GM18909 (cell line): ENCODE results near the gene ZNF275.
"Not testable (repeated sequence)": the region's sequence is repeated elsewhere in the genome, so short reads cannot be mapped to it uniquely, and the experiment has no call there.

Experiments used
- ATAC-seq: cut with Tn5 transposase; IDR thresholded peaks from one replicate; pipeline ENCODE4 v1.9.1; 2021; ENCODE audit warnings: mild to moderate bottlenecking; ENCODE audit not compliant: unreplicated experiment, poor library complexity

ZNF275 gene

GRCh38 chrX:153384390-153384789, 50.4 kb downstream of the ZNF275 start:
- ATAC-seq = no peak

DNA sequence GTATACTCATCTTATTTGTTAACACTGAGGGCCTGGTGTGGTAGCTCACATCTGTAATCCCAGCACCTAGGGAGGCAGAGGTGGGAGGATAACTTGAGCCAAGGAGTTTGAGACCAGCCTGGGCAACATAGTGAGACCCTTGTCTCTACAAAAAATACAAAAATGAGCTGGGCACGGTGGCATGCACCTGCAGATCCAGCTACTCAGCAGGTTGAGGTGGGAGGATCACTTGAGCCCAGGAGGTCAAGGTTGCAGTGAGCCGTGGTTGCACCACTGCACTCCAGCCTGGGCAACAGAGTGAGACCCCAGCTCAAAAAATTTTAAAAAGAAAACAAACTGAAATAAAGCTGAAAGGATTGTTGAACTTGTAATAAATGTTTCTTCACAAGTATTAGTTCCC, 51.0 kb downstream of the ZNF275 start:
- not testable (repeated sequence) for ATAC-seq

GRCh38 chrX:153386097-153386496, 52.1 kb downstream of the ZNF275 start:
- no peak for ATAC-seq

GRCh38 chrX:153387345-153387744, 53.4 kb downstream of the ZNF275 start:
- ATAC-seq = no peak

DNA sequence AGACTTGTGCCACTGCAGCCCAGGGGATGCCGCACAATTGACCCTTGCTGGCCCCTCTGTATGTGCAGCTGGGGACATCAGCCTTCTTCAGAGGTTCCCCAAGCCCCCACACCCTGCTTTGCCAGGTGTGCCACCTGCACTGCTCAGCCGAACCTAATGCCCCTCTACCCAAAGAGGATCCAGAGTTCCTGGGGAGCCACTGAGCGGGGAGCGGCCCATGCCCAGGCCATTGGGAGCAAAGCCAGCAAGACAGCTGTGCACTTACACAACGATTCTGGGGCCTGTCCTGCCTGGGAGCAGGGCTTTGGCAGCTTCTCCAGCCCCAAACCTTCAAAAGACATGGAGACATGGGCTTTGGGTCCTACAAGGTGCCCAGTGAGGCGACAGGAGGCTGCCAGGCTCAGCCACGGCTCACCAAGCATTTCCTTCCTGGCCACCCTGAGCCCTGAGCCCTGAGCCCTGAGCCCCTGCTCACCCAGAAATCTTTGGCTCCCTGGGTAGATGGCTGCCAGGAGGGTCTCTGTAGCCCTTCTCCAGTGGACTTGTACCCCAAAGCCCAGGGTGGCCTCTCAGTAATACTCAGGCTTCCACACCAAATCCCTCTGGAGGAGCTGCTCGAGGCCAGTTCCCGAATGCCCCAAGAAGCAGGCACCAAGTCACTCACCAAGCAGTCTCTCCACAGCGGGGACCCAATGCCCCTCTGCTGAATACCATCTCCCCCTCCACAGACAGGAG, 54.2 kb downstream of the ZNF275 start:
- no peak for ATAC-seq

- ATAC-seq = no peak
Measured at GRCh38 chrX:153388722-153389459, 54.9 kb downstream of the ZNF275 start.

DNA sequence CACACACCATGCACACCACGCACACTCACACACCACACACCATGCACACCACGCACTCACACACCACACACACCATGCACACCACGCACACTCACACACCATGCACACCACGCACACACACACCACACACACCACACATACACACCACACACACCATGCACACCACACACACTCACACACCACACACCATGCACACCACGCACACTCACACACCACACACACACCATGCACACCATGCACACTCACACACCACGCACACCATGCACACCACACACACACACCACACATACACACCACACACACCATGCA, 55.5 kb downstream of the ZNF275 start:
- not testable (repeated sequence) for ATAC-seq

DNA sequence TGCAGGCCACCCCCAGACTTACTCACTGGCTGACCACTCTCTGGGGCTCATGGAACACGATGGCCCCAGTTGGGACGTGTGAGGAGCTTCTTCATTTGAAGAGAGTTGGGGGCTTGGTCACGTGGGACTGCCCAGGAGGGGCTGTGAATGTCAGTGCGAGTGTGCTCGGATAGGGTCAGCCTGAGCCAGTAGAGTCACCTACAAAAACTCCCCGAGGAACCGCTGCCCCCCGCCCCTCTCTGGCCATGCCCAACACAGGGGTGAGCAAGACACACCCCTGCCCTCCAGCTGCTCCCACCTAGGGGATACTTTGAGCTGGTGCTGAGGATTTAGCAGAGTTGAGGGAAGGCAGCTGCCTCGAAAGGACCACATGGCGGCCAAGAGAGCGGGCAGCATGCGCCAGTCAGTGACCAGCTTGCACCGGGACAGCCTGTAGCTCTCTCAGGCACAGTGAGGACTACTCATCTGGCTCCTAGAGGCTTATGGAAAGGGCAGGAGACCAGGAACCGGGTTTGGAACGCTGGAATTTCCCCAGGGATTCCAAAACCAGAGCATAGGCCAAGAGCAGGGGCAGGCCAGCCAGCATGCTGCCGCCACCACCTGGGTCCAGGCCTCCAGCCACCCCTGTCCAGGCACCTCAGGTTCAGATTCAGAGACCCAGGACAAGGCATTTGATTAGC, 58.8 kb downstream of the ZNF275 start:
- ATAC-seq = no peak

DNA sequence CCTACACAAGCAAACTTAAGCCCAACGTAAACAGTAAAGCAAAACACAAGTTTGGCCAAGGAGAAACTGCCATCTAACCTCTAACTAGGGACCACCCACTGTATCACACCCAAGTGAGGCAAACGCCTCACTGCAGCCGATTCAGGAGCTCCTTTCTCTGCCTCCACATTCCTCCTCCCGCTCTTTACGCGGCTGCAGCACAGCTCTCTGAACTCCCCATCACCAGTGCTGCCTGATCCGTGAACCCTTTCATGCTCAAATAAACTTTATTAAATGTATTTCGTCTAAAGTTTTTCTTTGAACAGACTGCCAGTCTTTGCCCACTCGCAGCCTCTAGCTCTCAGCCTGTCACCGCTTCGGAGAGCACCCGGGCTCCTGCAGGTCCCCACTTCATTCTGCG, 60.7 kb downstream of the ZNF275 start:
- no peak for ATAC-seq

- peak; percentile 51 for ATAC-seq
Measured at GRCh38 chrX:153395613-153396319, 61.8 kb downstream of the ZNF275 start.

GRCh38 chrX:153396320-153397195, 62.6 kb downstream of the ZNF275 start:
- no peak for ATAC-seq

GRCh38 chrX:153397256-153397960, 63.5 kb downstream of the ZNF275 start:
- ATAC-seq = no peak

DNA sequence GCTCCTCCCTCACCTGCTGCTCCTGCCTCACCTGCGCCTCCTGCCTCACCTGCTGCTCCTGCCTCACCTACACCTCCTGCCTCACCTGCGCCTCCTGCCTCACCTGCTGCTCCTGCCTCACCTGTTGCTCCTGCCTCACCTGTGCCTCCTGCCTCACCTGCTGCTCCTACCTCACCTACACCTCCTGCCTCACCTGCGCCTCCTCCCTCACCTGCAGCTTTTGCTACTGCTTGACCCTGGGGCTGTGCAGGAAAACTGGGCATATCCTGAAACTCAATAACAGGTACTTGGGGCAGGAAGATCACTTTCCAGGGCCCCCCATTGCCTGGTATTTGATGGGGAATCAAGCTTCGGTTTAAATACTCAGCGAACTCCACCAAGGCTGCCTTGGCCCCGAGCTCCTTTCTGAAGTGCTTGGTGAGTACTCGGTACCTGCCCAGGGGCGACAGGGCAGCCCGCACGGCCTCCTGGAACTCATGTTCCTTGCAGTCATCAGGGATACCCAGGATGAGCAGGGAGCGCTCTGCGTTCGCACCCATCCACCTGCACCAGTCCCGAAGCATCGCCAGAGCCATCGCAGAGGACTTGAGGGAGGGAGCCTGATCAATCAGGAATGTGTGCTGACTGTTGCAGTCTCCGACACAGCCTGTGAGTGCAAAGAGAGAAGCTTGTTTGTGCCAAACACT, 64.5 kb downstream of the ZNF275 start:
- no peak for ATAC-seq

DNA sequence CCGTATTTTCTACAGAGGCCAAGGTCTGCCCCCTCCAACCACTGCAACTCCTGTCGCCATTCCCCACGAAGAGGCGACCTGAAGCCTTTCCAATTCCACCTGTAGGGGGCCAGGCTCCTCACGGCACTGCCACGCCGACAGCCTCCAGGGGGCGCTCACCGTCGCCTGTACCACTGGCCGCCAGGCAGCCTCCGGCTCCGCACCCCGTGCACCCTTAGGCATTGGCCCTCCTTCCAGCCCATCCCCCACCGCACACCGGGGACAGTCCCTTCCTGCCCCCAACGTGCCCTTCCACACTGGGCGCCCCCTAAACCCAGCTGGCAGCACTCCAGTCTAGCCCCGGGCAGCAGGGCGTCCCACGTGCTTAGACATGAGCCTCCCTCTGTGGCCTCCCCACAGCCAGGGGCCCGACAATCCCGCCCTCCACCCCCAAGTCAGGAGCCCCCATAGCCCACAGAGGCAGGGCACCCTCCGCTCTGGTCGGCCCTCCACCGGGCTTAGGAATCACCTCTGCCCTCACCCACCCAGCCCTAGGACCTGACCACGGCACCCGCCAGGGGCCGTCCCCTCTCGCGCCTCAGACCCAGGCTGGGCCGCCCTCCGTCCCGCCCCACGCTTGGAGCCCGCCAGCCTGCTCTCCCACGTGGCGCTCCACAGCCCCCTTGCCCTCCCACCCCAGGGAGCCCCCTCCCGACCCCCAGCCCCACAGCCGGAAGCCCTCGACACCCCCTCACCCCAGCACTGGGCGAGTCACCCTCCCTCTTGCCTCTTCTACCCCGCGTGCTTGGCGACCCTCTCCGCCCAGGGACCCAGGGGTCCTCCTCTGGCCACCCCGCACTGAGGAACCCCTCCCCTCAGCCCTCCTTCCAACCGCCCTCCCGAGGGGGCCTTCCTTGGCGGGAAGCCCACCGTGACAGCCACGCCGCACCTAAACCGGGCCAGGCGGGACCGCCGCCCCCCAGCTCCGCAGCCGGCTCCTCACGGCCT, 66.5 kb downstream of the ZNF275 start:
- no peak for ATAC-seq

DNA sequence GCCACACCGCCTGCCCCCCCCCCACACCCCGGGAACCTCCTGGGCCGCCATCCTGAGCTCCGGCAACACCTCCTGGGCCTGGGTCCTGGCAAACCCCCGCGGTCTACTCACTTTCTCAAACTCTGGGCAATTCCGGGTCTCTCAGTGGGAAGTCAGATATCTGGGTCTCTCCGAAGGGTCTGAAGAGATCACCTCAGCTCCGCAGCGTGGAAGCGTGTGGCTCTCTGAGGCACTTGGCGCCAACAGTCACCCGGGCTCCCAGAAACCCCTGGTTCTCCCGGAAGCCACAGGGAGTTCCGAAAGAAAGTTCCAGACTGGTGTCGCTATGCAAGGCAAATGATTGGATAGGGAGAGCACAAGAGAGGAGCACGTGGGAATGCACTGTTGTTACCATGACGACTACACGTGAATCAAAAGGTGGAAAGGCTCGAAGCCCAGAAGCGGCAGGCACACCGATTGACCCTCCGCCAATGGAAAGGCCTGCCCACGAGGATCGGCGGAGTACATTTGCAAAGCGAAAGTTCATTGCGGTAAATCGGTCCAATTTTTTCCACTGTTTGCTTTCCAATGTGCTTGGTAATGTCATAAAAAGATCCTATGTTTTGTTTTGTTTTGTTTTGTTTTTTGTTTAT, 67.3 kb downstream of the ZNF275 start, which contains the start of gene PNMA6E:
TSS of gene PNMA6E (minus strand) at position 218 of the 632 bp plus-strand sequence. CDS start 2,501 bp downstream, outside the sequence.
- no peak for ATAC-seq
